Skeletal muscle satellite cell (primary cell): ENCODE measurements around the gene PROX1.
"Not testable (repeated sequence)": the region's sequence is repeated elsewhere in the genome, so short reads cannot be mapped to it uniquely, and the experiment has no call there.

Experiments
- H3K27me3 ChIP-seq: 2 replicates; pipeline ENCODE4 v1.7.0; 2013; ENCODE audit warnings: low read length; ENCODE audit not compliant: control insufficient read depth, insufficient read depth
- H3K36me3 ChIP-seq: 2 replicates; pipeline ENCODE4 v1.7.0; 2013; ENCODE audit warnings: mild to moderate bottlenecking, control low read depth, low read length; ENCODE audit not compliant: insufficient read depth
- H3K4me1 ChIP-seq: 2 replicates; pipeline ENCODE4 v1.7.0; 2013; ENCODE audit warnings: low read length; ENCODE audit not compliant: control insufficient read depth, insufficient read depth
- H3K4me2 ChIP-seq: 2 replicates; pipeline ENCODE4 v1.7.0; 2013; ENCODE audit warnings: mild to moderate bottlenecking, low read length
- H3K4me3 ChIP-seq: 2 replicates; pipeline ENCODE4 v1.7.0; 2013; ENCODE audit warnings: low read length
- H3K9ac ChIP-seq: 2 replicates; pipeline ENCODE4 v1.7.0; 2013; ENCODE audit warnings: mild to moderate bottlenecking, low read depth, low read length, moderate library complexity
- H3K9me3 ChIP-seq: replicated peaks from 2 replicates; pipeline ENCODE4 v1.7.0; 2013; ENCODE audit warnings: mild to moderate bottlenecking, control low read depth, low read length

The PROX1 gene

DNA sequence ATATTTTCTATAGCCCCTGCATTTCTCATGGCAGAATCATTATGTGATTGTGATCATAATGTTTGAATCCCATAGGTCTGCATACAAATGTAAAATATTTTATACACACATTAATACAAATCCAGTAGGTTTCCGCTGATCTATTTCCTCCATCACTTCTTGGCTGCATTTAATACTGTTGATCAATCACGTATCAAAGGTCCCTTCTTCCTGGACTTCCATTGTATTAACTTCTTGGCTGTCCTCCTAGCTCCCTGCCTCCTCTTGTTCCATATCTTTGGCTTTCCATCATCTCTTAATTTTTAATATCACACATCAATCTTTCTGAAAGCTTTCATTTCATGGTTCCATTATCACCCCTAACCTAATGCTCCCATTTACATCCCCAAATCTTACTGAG, 97.6 kb downstream of the PROX1 start:
- no peak overlapping the region for H3K9ac ChIP-seq
- H3K36me3 ChIP-seq: no peaks in the 10 kb centered on the region
- H3K4me2 ChIP-seq: no peak overlapping the region
- peaks cover 3% of the 10 kb centered on the region for H3K27me3 ChIP-seq
- H3K4me1 ChIP-seq: no peaks in the 10 kb centered on the region
- H3K4me3 ChIP-seq: no peak overlapping the region
- no peaks in the 10 kb centered on the region for H3K9me3 ChIP-seq

DNA sequence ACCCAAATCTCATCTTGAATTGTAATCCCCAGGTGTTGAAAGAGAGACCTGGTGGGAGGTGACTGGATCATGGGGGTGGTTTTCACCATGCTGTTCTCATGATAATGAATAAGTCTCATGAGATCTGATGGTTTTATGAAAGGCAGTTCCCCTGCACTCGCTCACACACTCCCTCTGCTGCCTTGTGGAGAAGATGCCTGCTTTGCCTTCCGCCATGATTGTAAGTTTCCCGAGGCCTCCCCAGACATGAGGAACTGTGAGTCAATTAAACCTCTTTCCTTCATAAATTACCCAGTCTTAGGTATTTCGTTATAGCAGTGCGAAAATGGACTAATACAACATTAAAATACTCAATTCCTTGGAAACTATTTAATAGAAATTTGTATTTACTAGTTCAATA, 99.2 kb downstream of the PROX1 start:
- Histone ChIP-seq H3K27me3 (peaks cover 8% of the 10 kb centered on the region), H3K36me3 (no peaks in the 10 kb centered on the region), H3K4me1 (no peaks in the 10 kb centered on the region), H3K9me3 (no peaks in the 10 kb centered on the region), H3K9ac (no peak overlapping the region), H3K4me3 (no peak overlapping the region), H3K4me2 (no peak overlapping the region)

DNA sequence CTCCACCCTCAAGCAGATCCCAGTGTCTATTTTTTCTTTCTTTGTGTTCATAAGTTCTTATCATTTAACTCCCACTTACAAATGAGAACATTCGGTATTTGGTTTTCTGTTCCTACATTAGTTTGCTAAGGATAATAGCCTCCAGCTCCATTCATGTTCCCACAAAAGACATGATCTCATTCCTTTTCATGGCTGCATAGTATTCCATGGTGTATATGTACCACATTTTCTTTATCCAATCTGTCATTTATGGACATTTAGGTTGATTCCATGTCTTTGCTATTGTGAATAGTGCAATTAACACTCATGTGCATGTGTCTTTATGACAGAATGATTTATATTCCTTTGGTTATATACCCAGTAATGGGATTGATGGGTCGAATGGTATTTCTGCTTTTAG, 101.2 kb downstream of the PROX1 start:
- not testable (repeated sequence) for H3K9ac ChIP-seq, H3K4me2 ChIP-seq, H3K36me3 ChIP-seq, H3K4me3 ChIP-seq, H3K4me1 ChIP-seq, H3K27me3 ChIP-seq, H3K9me3 ChIP-seq
